HTR-8/SVneo (cell line): ENCODE results near the gene NUMA1.

ENCODE experiments used
- DNase-seq: peaks from one replicate; pipeline ENCODE4 v3.0.0; 2011; ENCODE audit warnings: low spot score, mixed read lengths; ENCODE audit not compliant: insufficient read length
- FAIRE-seq: peaks from 2 replicates; lab custom pipeline; 2011; peaks lifted over from hg19 to GRCh38; lab: Jason Lieb, UNC

Gene NUMA1

DNA sequence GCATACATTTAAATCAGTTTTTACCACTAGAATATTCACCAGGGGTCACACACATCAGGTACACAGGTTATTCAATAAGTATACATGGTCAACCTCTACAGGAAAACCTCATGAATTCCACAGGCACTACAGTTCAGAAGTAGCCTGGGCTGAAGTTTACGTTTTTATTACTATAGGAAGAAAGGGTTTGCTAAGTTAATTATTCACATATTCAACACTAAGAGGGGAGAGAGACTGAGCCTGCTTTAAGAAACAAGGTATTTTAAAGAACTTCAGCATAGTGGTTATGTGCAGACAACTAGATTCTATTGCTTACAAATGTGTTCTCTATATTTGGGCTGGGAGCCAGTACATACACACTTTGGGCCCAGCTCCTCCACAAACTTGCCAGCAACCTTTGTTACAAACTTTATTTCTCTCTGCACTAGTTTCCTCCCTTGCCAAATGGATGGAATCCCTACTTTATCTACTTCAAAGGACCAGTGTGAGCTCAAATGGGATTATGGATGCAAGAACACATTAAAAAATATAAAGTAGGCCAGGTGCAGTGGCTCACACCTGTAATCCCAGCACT lies 49.8 kb downstream of the NUMA1 start:
- DNase-seq (no peak), FAIRE-seq (no peak)

DNA sequence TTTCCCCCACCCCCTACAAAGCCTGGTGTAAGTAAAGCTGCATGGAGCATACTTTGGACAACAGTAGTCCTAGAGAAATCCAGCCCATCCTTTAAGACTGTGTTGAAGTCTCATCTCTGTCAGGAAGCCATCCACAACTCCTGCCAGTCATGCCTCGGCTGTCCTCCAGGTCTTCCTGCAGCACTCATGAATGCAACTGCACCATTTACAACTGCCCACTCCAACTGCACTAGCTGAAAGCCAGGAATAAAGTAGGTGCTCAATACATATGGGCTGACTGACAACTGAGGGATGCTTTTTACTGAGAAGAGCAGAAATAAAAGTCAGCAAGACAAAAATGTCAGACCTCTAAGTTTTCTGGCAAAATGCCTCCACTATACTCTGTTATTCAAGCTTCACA lies 54.3 kb downstream of the NUMA1 start:
- no peak for FAIRE-seq

DNA sequence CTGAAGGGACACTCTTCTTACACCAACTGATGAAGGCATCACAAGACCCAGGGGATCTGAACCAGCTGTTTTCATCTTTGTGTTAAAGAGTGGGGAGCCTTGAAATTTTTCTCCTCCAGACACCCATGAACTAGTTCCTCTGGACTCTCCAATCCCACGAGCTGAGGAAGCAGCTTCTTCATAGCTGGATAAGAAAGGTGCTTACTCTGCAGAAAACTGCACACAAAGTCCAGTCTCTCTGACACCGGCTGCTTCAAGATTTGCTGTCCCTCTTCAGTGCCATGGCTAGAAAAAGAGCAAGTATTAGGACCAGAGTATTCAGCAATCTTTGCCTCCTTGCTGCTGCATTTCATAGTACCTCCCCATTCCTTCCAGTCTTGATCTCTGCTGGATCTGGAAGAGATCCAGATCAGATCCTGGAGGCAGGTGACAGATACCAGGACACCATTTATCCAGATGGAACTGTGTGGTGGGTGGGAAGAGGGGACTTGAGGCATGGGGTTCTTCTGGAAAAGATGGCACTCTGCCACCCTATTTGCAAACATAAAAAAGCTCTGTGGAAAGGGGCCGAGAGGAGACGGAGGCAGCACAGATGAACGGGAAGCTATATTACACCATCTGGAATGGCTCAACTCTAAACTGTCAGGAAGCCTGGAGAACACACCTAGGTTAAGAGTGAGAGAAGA lies 56.1 kb downstream of the NUMA1 start:
- DNase-seq (no peak), FAIRE-seq (no peak)

More for the DNA sequence above, 54.3 kb downstream of the NUMA1 start:
- no peak for DNase-seq

DNA sequence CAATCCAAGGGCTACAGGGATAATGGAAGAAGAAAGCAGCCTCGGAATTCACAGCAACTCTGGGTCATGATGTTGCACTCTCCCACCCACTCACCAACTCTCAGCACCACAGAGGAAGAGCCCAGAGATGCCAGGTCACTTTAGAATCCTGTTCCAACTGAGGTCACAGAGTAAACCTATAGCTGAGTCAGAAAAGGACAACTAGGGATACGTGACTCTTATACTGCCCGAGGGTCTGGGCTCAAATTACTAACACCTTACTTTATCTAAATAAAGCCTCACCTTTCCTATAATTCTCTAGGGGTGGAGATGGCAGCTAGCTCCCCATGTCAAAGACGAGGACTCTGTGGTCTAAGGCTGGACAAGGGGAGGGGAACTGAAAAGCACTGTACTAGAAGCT lies 57.0 kb downstream of the NUMA1 start:
- no peak for DNase-seq
- no peak for FAIRE-seq

DNA sequence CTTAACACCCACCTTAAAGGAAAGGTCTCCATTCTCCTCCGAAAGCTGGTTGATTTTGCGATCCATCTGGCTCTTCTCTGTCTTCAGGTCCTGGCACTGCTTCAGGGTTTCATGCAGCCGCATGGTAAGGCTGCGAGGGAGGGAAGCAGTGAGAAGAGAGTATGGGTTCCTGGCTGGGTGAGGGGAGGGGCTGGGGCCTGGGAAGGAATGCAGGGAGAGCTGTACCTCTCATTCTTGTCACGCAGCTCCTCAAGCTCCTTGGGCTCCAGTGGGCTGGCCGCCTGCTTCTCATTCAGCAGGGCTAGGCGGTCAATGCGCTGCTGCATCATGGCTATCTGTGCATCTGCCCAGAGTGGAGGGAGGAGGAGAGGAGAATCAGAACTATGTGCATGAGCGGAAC lies 62.2 kb downstream of the NUMA1 start:
- FAIRE-seq: no peak
- DNase-seq: no peak

DNA sequence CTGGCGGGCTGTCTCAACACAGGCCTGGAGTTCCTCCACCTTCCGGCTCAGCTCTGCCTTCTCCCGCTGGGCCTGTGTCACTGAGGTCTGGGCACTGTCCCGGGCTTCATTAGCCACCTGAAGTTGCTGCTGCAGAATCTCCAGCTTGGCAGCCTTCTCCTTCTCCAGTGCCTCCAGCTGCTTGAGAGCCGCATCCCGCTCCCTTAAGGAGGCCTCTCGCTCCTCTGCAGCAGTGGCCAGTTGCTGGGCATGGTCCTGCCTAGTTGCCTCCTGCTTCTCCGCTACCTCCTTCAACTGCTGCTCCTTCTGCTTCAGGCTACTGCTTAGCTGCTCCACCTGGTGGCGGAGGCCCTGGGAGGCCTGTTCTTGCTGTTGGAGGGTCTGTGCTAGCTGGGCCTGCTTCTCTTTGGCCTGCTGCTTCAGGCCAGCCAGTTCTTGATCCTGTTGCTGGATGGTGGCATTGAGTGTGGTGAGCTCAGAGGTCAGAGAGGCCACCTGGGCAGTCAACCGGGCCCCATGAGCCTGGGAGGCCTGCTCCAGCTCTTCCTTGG lies 64.8 kb downstream of the NUMA1 start:
- no peak for DNase-seq
- peak; percentile 87 for FAIRE-seq

DNA sequence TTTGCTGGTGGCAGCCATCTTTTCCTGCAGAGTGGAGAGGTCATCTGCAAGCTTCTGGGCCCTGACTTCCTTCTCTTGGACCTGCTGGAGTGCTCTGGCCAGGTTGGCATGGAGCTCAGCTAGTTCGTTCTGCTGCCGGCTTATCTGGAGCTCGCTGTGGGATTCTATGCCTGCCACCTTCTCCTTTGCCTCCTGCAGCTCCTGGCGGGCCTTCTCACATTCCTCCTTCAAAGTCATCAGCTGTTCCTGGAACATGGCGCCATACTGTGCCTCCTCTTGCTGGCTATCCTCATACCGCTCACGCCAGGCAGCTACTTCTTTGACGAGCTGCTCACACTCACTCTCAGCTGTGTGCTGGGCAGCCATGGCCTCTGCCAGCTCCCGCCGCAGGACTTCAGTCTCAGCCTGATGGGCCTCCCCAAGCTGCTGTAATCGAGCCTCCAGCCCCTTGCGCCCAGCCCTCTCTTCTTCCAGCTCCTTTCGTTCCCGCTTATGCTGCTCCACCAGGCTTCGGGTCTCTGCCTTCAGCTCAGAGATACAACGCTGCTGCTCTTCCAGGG lies 65.5 kb downstream of the NUMA1 start:
- FAIRE-seq: no peak
- DNase-seq: no peak

DNA sequence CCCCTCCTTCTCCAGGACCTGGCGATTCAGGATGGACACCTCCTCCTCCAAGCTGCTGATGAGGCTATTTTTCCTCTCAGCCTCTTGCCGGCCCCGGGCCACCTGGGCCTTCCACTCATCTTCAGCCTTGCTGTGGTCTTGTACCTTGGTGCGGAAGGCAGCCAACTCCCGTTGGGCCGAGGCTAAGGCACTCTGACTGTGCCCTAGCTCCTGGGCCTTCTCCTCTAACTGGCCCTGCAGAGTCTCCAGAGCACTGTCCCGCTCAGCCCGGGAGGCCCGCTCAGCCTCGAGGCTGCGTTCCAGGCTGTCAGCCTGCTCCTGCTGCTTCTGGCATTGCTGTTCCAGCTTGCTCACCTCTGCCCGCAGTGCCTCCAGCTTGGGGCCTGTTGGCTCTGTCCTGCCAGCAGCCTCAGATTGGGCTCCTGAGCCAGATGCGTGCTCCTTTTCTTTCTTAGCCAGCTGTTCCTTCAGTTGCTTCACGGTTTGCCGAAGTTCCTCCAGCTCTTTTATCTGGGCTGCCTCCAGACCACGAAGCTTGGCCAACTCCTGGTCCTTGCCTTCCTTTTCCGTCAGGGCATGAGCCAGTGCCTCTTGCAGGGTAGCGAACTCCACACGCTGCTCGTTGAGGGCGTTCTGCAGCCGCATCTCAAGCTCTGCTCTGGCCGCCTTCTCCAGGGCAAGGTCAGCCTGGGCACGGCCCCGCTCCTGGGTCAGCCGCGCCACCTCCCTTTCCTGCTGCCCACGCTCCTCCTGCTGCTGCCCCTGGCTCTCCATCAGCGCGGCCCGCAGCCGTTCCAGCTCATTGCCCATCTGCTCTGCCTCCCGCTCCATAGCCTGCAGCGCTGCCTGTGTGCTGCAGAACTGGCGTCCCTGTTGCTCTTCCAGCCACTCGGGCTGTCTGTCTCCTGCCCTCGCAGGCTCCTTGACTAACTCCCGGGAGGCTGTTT lies 66.3 kb downstream of the NUMA1 start:
- FAIRE-seq (no peak), DNase-seq (no peak)

DNA sequence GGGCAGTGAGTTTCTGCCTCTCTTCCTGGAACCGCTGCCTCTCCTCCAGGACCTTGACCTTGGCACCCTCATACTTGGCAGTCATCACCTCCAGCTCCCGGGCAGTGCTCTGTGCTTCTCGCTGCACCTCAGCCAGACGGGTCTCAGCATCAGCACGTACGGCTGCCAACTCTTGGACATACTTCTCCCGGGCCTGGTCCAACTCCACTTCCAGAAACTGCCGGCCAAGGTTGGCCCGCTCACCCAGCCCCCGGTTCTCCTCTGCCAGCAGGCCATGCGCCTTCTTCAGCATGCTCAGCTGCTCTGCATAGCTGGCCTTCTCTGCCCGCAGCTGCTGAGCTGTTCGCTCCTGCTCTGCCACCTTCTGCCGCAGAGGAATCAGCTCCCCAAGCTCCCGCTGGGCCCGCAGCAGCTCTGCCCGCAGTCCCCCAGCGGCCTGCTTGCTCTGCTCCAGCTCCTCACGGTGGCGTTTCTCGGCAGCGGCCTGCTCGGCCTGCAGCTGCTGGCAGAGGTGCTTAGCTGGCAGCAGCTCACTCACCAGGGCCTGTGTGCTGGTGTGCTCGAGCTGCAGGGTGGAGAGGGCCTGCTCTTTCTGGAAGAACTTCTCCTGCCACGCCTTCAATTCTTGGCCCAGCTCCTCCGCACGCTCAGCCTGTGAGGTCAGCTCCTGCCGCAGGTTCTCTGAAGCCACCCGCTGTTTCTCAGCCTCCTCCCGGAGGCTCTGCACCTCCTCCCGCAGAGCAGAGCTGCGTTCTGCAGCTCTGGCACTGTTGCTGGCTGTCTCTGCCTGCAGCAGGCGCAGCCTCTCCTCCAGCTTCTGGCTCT lies 67.2 kb downstream of the NUMA1 start:
- FAIRE-seq: no peak
- DNase-seq: no peak

DNA sequence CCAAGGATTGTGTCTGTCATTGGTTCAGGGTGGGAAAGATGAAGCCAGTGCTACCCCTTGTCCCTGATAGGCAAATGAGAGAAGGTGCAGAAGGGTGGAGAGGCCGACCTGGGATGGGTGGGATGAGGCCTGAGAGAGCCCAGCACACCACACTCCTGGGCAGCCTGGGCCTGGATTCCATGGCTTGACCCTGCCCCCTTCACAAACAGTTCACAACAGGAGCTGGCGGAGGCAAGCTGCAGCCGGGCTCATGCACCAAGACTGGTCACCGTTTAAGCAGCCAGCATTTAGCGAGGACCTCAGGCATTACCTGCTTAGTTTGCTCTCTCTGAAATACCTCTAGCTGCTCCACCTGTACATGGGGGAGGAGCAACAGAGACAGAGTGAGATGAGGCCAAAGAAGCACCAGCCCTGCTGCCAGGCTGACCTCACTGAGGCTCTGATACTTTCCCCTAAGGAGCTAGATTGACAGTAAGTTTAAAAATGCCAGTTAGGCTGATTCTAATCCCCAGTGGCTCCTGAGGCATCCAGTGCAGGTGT lies 68.2 kb downstream of the NUMA1 start:
- FAIRE-seq (no peak), DNase-seq (no peak)

DNA sequence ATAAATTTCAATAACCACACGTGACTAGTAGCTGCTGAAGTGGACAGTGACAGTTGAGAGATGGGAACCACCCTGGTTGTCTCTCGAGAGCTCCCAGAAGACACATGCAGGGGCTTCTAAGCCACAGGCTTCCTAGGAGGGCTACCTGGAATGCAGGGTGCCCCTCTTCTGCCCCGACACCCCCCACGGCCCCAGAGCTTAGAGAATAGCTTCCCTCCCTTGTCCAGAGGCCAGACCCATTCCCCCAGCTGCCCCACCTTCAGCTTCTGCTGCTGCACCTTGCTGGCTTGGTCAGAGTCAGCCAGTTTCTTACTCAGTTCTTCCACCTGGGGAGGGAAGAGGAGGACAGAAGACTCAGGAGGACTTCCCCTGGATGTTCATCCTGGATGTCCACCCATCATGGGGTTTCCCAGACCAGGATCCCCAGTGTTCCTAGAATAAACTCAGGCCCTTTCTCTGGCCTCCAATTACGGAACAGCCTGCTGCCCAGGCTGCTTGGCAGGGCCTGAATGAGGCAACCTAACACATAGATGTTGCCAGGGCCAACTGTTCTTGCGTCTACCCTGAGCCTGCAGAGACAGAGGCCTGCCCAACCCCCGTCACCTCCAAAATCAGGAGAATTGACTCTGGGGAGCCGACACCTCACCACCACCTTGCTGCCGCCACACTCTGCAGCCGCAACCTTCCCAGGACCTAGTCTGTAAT lies 69.7 kb downstream of the NUMA1 start:
- DNase-seq: no peak
- FAIRE-seq: no peak

DNA sequence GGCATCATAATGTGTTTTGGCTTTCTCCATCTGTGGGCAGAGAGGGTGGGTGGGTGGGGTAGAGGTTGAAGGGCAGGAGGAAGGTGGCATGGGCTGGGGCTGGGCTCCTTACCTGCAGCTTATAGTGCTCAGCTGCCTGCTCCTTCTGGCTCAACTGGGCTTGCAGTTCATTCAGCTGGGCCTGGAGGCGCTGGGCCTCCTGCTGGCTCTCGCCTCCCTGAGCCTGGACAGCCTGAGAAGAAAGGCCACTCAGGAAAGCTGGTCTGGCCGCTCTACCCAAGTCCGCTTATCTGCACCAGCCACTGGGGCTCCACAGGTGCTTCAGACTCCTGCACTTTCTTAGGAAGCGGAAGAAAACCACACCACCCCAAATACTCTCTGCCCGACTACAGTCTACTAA lies 71.2 kb downstream of the NUMA1 start:
- FAIRE-seq (no peak), DNase-seq (no peak)

DNA sequence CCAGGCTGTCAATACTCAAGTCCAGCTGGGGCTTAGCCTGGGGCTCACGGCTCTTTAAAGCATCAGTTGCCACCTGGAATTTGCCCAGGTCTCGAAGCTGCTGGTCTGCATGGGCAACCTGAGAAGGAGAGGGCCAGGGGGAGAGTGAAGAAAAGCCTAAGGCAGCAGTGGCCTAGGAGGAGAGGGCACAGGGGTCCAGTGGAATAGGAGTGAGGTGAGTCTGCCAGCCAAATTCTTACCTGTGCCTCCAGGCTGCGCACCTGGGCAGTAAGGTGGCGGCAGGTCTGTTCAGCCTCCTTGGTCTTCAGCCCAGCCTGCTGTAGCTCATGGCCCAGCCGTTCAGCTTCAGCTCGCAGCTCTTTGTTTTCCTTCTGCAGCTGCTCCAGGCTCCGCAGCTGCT lies 71.6 kb downstream of the NUMA1 start:
- DNase-seq (no peak), FAIRE-seq (no peak)

DNA sequence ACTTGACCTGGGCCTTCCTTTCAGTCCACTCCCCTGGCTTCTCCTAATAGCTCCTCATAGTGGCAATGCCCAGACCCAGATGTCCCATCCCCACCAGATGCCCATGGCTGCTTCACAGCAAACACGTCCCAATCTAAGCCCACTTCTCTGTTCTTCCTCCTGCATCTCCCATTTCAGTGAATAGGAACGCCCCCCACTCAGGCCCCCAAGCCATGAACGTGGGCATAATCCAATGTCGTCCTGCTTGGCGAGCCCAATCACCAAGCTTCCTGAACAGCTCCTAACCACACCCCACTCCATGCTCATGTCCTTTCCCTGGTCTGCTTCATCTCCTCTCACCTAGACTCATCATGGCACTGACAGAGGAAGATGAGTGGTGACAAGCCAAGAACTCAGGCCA lies 72.8 kb downstream of the NUMA1 start:
- DNase-seq: no peak
- no peak for FAIRE-seq

DNA sequence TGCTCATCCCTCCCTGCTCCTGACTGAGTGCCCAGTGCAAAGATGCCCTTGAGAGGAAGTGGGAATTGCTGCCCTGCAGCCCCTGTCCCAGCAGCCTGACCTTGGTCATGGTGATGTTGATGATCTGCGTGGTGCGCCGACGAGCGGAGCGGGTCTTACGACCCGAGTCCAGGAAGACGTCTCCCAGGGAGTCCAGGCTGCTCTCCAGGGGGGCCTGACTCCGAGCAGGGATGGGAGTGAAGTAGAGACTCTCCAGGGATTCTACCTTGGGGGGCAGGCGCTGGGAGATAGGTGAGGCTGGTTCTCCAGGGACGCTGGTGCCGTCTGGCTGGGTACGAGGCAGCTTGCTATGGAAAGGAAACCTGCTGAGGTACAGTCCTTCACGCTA lies 73.3 kb downstream of the NUMA1 start:
- DNase-seq (no peak), FAIRE-seq (no peak)

DNA sequence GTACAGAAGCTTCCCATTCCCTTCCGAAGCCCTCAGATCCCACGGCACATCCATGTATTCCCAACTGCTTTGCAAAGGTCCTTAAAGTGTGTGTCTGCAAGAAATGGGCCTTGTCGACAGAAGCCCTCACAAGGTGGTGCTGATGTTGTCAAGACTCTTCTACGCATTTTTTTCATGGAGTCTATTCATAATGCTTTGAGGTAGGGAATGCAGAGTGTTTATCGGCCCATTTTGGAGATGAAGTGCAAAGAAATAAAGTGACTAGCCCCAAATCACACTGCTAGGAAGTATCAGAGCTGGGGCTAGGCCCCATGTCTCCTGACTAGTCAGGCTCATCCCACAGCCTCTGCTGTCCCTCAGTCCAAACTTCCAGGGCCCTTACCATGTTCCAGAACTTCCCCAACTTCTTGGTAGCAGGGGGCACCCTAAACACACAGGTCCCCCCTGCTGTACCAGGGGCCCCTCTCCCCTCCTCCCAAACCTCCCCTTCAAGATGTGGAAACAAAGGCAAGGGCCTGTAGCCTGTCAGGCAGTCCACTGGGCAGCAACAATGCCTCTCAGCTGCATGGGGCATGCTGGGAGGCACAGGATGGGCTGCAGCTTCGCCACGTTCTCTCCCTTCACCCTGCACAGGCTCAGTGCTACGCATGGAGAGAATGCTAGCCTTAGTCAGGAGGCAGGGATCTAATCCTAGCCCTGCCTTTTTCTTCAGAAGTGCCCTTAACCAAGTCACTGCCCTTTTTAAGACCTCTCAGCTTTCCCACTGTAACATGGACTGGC lies 73.8 kb downstream of the NUMA1 start:
- DNase-seq (no peak), FAIRE-seq (peak; percentile 58)

DNA sequence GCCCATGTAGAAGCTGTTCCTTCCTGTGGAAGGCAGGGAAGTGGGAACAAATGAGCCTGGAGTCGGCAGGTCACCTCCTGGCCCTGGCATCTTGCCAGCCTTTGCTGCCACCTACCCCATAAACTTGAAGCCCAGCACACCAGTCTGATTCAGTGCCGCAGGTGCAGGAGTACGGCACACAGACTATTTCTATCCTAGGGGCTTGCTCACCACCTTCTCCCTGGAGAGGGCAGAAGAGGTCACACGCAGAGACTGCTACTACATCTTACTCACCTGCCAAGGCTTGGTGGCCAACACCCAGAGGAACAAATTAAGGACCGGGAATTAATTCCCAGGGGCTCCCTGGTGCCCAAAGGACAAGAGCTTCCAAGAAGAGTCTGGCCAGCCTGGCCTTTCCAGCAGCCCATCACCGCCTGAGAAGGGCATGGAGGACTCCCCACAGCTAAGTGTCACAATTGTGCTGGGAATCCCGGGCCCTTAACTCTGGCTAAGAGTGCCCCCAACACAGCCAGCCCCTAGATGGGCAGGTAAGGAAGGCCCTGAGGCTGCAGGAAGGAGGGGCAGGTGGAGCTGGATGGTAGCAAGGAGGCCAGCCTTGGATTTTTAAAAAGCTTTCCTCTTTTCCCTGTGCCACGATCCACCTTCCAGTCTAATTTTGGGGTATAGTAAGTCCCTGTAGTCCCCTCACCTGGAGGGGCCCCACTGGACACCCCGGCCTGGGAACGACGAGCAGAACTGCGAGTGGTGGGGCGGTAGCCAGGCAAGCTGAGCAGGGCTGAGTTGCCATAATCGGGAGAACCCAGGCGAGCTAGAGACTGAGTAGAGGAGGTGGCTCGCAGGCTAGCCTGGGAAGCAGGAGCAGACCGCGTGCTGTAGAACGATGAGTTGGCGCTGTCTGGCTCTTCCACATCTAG lies 74.7 kb downstream of the NUMA1 start:
- DNase-seq (no peak), FAIRE-seq (no peak)
